Measurements from ENCODE around the gene SCMH1. TPM values are rescaled to one million over a fixed set of nuclear protein-coding genes. Genes with fewer than 3 reads are reported as not detected.

The SCMH1 gene
- total RNA-seq, 1 experiment from 2014 or later, result 16.9 TPM

GRCh38 chr1:41101950-41102607 is 140.0 kb downstream of the SCMH1 start:
- DNase-seq (ENCODE audit: extremely low read depth, low read depth), result no peak

- DNase-seq (ENCODE audit: extremely low read depth, low read depth), result no peak
Observed at GRCh38 chr1:41101076-41101475, 141.0 kb downstream of the SCMH1 start.

- DNase-seq (ENCODE audit: extremely low read depth, low read depth), result no peak
Observed at GRCh38 chr1:41100170-41100569, 141.9 kb downstream of the SCMH1 start.

- no peak for DNase-seq (ENCODE audit: extremely low read depth, low read depth)
Observed at GRCh38 chr1:41098730-41099460, 143.2 kb downstream of the SCMH1 start.

- DNase-seq (ENCODE audit: extremely low read depth, low read depth), result no peak
Observed at GRCh38 chr1:41097105-41097504, 145.0 kb downstream of the SCMH1 start.

GRCh38 chr1:41093826-41094225 is 148.3 kb downstream of the SCMH1 start:
- no peak for DNase-seq (ENCODE audit: extremely low read depth, low read depth)

GRCh38 chr1:41086921-41087320 is 155.2 kb downstream of the SCMH1 start:
- DNase-seq (ENCODE audit: extremely low read depth, low read depth), result no peak

- DNase-seq (ENCODE audit: extremely low read depth, low read depth), result no peak
Observed at GRCh38 chr1:41078616-41079015, 163.5 kb downstream of the SCMH1 start.

- DNase-seq (ENCODE audit: extremely low read depth, low read depth), result no peak
Observed at GRCh38 chr1:41078193-41078592, 163.9 kb downstream of the SCMH1 start.

- no peak for DNase-seq (ENCODE audit: extremely low read depth, low read depth)
Observed at GRCh38 chr1:41073971-41074370, 168.1 kb downstream of the SCMH1 start.

GRCh38 chr1:41072051-41072450 is 170.1 kb downstream of the SCMH1 start:
- no peak for DNase-seq (ENCODE audit: extremely low read depth, low read depth)

GRCh38 chr1:41056907-41057306 is 185.2 kb downstream of the SCMH1 start:
- no peak for DNase-seq (ENCODE audit: extremely low read depth, low read depth)

- no peak for DNase-seq (ENCODE audit: extremely low read depth, low read depth)
Observed at GRCh38 chr1:41053316-41053715, 188.8 kb downstream of the SCMH1 start.

- no peak for DNase-seq (ENCODE audit: extremely low read depth, low read depth)
Observed at GRCh38 chr1:41051022-41051421, 191.1 kb downstream of the SCMH1 start.

GRCh38 chr1:41048540-41048939 is 193.6 kb downstream of the SCMH1 start:
- no peak for DNase-seq (ENCODE audit: extremely low read depth, low read depth)

- no peak for DNase-seq (ENCODE audit: extremely low read depth, low read depth)
Observed at GRCh38 chr1:41046347-41046775, 195.7 kb downstream of the SCMH1 start.

GRCh38 chr1:41045740-41046139 is 196.4 kb downstream of the SCMH1 start:
- no peak for DNase-seq (ENCODE audit: extremely low read depth, low read depth)

GRCh38 chr1:41044187-41044586 is 197.9 kb downstream of the SCMH1 start:
- no peak for DNase-seq (ENCODE audit: extremely low read depth, low read depth)

- no peak for DNase-seq (ENCODE audit: extremely low read depth, low read depth)
Observed at GRCh38 chr1:41041614-41042270, 200.4 kb downstream of the SCMH1 start.

- DNase-seq (ENCODE audit: extremely low read depth, low read depth), result no peak
Observed at GRCh38 chr1:41038110-41038509, 204.0 kb downstream of the SCMH1 start.

- DNase-seq (ENCODE audit: extremely low read depth, low read depth), result no peak
Observed at GRCh38 chr1:41037116-41037903, 204.8 kb downstream of the SCMH1 start.

All from NCI-H460 (cell line).